Panc1 (cell line): ENCODE measurements around the gene SLC26A3. TPM values are rescaled to one million over a fixed set of nuclear protein-coding genes. Genes with fewer than 3 reads are reported as not detected.

Experiments used
- ATAC-seq: fragments of 200-7000 bp; cut with Tn5 transposase; 2 replicates; pipeline ENCODE4 v1.9.1; 2020; ENCODE audit warnings: mild to moderate bottlenecking, moderate library complexity
- Bru-seq: library from RNA; stranded (reverse); fragments of 400-500 nt; gene quantifications from one replicate; lab custom pipeline; 2021; lab: Mats Ljungman, UMichigan
- BruChase-seq, 2 experiments: library from RNA; stranded (reverse); fragments of 400-500 nt; gene quantifications; one replicate each; lab custom pipeline; 2021; lab: Mats Ljungman, UMichigan
- BruUV-seq: library from RNA; stranded (reverse); fragments of 400-500 nt; replicated peaks from 2 replicates; lab custom pipeline; 2021; lab: Mats Ljungman, UMichigan
- CTCF ChIA-PET: fragments of 300-600 bp; sonication (Branson Sonifier 250); formaldehyde crosslinking; loops from one replicate; lab custom pipeline; 2022; ENCODE audit warnings: antibody characterized with exemption; lab: Charles Lee
- POLR2A ChIA-PET: fragments of 300-600 bp; sonication (Branson Sonifier 250); formaldehyde crosslinking; loops from one replicate; lab custom pipeline; 2022; ENCODE audit warnings: antibody characterized with exemption; lab: Charles Lee
- DNase-seq: peaks from one replicate; pipeline ENCODE4 v3.0.0-alpha.2; 2010; ENCODE audit warnings: low read depth, low spot score
- H3K27ac ChIP-seq: 2 replicates; pipeline ENCODE4 v1.5.1; 2011; ENCODE audit warnings: mild to moderate bottlenecking, low read length, inconsistent platforms
- H3K27me3 ChIP-seq: fragments of 200-500 bp; sonication (Bioruptor generic); 2 replicates; pipeline ENCODE4 v1.6.0; 2014; ENCODE audit warnings: low read length, inconsistent platforms; ENCODE audit not compliant: control insufficient read depth, insufficient read depth
- H3K36me3 ChIP-seq: fragments of 200-500 bp; sonication (Bioruptor generic); 2 replicates; pipeline ENCODE4 v1.5.1; 2014; ENCODE audit warnings: inconsistent platforms, mild to moderate bottlenecking, low read length, moderate library complexity; ENCODE audit not compliant: control insufficient read depth, insufficient read depth
- H3K4me1 ChIP-seq: 2 replicates; pipeline ENCODE4 v1.5.1; 2011; ENCODE audit warnings: inconsistent platforms, mild to moderate bottlenecking, low read length, moderate library complexity; ENCODE audit not compliant: control insufficient read depth, insufficient read depth
- H3K4me3 ChIP-seq, 2 experiments: 2 replicates each; pipeline ENCODE4 v1.5.1; 2011 to 2012; ENCODE audit warnings: low read depth in 2 of 2, low read length in 2 of 2, mild to moderate bottlenecking in 2 of 2, inconsistent platforms in 1 of 2, moderate library complexity in 1 of 2
- H3K9me3 ChIP-seq: fragments of 200-500 bp; sonication (Bioruptor generic); 2 replicates; pipeline ENCODE4 v1.5.1; 2014; ENCODE audit warnings: low read depth, mild to moderate bottlenecking, inconsistent platforms, low read length, moderate library complexity; ENCODE audit not compliant: control insufficient read depth, insufficient read depth
- POLR2AphosphoS5 ChIP-seq: IDR thresholded peaks from 2 replicates; pipeline ENCODE4 v1.6.1; 2012; ENCODE audit warnings: mild to moderate bottlenecking, low read depth, low read length, moderate library complexity
- SIN3A ChIP-seq: IDR thresholded peaks from 2 replicates; pipeline ENCODE4 v1.6.1; 2012; ENCODE audit warnings: low read depth, mild to moderate bottlenecking, low read length, moderate library complexity, borderline replicate concordance; ENCODE audit not compliant: insufficient read depth
- TCF7L2 ChIP-seq: IDR thresholded peaks from 2 replicates; pipeline ENCODE4 v1.6.1; 2011; ENCODE audit warnings: mild to moderate bottlenecking, low read depth, low read length, inconsistent platforms
- in situ Hi-C: cut with HindIII; loops from 2 replicates; pipeline ENCODE4 v1.10.0; 2016; ENCODE audit warnings: low sequenced_read_pairs, low pct_unique_long_range_greater_than_20kb
- intact Hi-C: fragments of 100-400 bp; cut with micrococcal nuclease; formaldehyde crosslinking; loops from one replicate; pipeline ENCODE4 v1.10.0; 2022; ENCODE audit not compliant: unreplicated experiment
- long read RNA-seq: library from polyadenylated mRNA; unstranded; transcript quantifications from one replicate; pipeline ENCODE4 v2.0.0, GENCODE V29; 2021; ENCODE audit not compliant: unreplicated experiment
- polyA plus RNA-seq: library from polyadenylated mRNA; unstranded; fragments of >200 nt; gene quantifications from one replicate; pipeline ENCODE4 v1.2.1, GENCODE V29; 2012; ENCODE audit warnings: missing spikeins; ENCODE audit not compliant: insufficient read length
- total RNA-seq: library from RNA; stranded (reverse); gene quantifications from one replicate; pipeline ENCODE4 v1.2.1, GENCODE V29; 2021; ENCODE audit not compliant: unreplicated experiment
- TF ChIP-seq, protein P1 (sequence below): fragments of 450-650 bp; IDR thresholded peaks from 2 replicates; pipeline ENCODE4 v1.5.1; 2017; ENCODE audit warnings: mild to moderate bottlenecking
- TF ChIP-seq, protein P2 (sequence below), 2 experiments: IDR thresholded peaks; 2 replicates each; pipeline ENCODE4 v1.6.1; 2011 to 2012; ENCODE audit warnings: low read depth in 2 of 2, control low read depth in 1 of 2, low read length in 1 of 2, mild to moderate bottlenecking in 1 of 2, moderate library complexity in 1 of 2; ENCODE audit not compliant: insufficient read depth in 1 of 2

The SLC26A3 gene
- total RNA-seq (0.36 TPM), Bru-seq, nascent RNA (not detected), BruChase-seq, experiment 1, labeled RNA remaining after a 2-hour chase (not detected), BruChase-seq, experiment 2, labeled RNA remaining after a 6-hour chase (not detected)
- not detected for polyA plus RNA-seq
- long read RNA-seq: 0 reads

DNA sequence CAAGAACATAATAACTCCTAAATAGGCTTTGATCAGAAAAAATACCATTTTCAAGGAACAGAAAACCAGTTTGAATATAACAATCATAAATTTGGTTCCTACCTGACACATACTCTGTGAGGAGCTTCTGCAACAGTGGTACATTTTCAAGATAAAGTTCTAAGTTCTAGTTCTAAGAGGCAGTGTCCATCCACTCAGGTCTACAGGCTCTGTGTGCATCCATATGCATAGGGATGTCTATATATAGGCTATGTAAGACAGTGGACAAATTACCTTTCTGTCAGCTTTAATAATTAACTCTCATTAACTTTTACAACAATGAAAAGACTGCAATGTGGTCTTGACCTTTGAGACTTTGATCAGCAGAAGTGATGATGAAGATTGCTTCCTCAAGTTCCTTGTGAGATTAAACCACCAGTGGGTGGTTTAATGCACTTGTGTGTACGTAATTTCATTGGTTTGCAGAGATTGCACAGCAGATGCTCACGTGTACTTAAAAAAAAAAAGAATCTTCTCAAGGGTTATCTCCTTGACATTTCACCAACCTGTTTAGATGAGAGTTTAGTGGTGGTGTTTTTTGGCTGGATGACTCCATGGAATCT is at the start of gene SLC26A3:
Gene SLC26A3, minus strand, starts transcription at position 215 of the 602 bp plus-strand sequence. CDS start 8,714 bp downstream, outside the sequence.
- in situ Hi-C loops: no loop called here
- no peak within 1 kb of the TSS for H3K27ac ChIP-seq
- H3K36me3 ChIP-seq: no peaks in the 10 kb centered on the region
- H3K9me3 ChIP-seq: no peaks in the 10 kb centered on the region
- H3K4me1 ChIP-seq: no peaks in the 10 kb centered on the region
- H3K4me3 ChIP-seq: no peak within 1 kb of the TSS
- H3K27me3 ChIP-seq: peaks cover 6% of the 10 kb centered on the region; the same call in 1 of the 2 replicates
- DNase-seq (no peak), ATAC-seq (no peak)
- no TSS peak for BruUV-seq
- TF ChIP-seq, protein P1, sequence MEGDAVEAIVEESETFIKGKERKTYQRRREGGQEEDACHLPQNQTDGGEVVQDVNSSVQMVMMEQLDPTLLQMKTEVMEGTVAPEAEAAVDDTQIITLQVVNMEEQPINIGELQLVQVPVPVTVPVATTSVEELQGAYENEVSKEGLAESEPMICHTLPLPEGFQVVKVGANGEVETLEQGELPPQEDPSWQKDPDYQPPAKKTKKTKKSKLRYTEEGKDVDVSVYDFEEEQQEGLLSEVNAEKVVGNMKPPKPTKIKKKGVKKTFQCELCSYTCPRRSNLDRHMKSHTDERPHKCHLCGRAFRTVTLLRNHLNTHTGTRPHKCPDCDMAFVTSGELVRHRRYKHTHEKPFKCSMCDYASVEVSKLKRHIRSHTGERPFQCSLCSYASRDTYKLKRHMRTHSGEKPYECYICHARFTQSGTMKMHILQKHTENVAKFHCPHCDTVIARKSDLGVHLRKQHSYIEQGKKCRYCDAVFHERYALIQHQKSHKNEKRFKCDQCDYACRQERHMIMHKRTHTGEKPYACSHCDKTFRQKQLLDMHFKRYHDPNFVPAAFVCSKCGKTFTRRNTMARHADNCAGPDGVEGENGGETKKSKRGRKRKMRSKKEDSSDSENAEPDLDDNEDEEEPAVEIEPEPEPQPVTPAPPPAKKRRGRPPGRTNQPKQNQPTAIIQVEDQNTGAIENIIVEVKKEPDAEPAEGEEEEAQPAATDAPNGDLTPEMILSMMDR: no peak
- TF ChIP-seq, protein P2, sequence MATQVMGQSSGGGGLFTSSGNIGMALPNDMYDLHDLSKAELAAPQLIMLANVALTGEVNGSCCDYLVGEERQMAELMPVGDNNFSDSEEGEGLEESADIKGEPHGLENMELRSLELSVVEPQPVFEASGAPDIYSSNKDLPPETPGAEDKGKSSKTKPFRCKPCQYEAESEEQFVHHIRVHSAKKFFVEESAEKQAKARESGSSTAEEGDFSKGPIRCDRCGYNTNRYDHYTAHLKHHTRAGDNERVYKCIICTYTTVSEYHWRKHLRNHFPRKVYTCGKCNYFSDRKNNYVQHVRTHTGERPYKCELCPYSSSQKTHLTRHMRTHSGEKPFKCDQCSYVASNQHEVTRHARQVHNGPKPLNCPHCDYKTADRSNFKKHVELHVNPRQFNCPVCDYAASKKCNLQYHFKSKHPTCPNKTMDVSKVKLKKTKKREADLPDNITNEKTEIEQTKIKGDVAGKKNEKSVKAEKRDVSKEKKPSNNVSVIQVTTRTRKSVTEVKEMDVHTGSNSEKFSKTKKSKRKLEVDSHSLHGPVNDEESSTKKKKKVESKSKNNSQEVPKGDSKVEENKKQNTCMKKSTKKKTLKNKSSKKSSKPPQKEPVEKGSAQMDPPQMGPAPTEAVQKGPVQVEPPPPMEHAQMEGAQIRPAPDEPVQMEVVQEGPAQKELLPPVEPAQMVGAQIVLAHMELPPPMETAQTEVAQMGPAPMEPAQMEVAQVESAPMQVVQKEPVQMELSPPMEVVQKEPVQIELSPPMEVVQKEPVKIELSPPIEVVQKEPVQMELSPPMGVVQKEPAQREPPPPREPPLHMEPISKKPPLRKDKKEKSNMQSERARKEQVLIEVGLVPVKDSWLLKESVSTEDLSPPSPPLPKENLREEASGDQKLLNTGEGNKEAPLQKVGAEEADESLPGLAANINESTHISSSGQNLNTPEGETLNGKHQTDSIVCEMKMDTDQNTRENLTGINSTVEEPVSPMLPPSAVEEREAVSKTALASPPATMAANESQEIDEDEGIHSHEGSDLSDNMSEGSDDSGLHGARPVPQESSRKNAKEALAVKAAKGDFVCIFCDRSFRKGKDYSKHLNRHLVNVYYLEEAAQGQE (IDR thresholded peaks at IDR 0.05; ENCODE audit: insufficient read depth in 1 of 2, low read depth in 2 of 2, low read length in 1 of 2): no peak
- TF ChIP-seq SIN3A (no peak), POLR2AphosphoS5 (no peak), TCF7L2 (no peak)
- CTCF ChIA-PET: no interaction called here
- intact Hi-C loops: no loop called here
- POLR2A ChIA-PET: no interaction called here

DNA sequence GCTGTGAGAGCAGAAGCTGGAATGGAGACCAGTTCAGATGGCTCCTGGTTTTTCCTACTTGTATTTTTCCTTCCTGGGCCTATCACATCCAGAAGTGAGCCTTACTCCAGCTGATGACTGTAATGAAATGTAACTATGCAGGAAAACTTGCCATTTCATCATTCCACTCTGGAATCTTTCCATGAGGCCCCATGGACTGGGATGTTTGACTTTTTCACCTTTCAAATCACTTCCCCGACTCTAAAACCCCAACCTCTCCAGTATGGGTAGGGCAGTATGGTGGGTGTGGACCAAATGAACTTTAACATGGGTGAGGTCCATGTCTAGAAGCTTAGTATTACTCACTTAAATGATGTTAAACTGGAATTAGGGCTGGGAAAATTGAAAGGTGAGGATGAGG is 47.6 kb upstream of the SLC26A3 start:
- TF ChIP-seq, protein P1: no peak
- TF ChIP-seq, protein P2 (IDR thresholded peaks at IDR 0.05; ENCODE audit: insufficient read depth in 1 of 2, low read depth in 2 of 2, low read length in 1 of 2): no peak
- no peak for TF ChIP-seq SIN3A
- no peak for TF ChIP-seq POLR2AphosphoS5
- TF ChIP-seq TCF7L2: no peak
- Histone ChIP-seq H3K9me3 (no peaks in the 10 kb centered on the region), H3K4me3 (no peak overlapping the region), H3K27ac (no peak overlapping the region), H3K27me3 (peaks cover 5% of the 10 kb centered on the region; the same call in 1 of the 2 replicates), H3K36me3 (no peaks in the 10 kb centered on the region), H3K4me1 (no peaks in the 10 kb centered on the region)
- no TSS peak for BruUV-seq
- in situ Hi-C loops: no loop called here
- ATAC-seq (no peak), DNase-seq (no peak)
- ChIA-PET CTCF (no interaction called here), POLR2A (no interaction called here)
- intact Hi-C loops: no loop called here
